MCF 10A (cell line): ENCODE data around the gene GPS2. TPM values are rescaled to one million over a fixed set of nuclear protein-coding genes. Genes with fewer than 3 reads are reported as not detected.

Experiments used
- BruUV-seq: library from RNA; stranded (reverse); fragments of 400-500 nt; replicated peaks from 2 replicates; lab custom pipeline; 2021; lab: Mats Ljungman, UMichigan
- CTCF ChIA-PET: fragments of 300-600 bp; sonication (Branson Sonifier 250); formaldehyde crosslinking; extraction: SDS; loops from one replicate; lab custom pipeline; 2021; ENCODE audit warnings: antibody characterized with exemption, inconsistent platforms; lab: Yijun Ruan, JAX
- POLR2A ChIA-PET: fragments of 300-600, 350-650 bp; sonication (Branson Sonifier 250); formaldehyde crosslinking; extraction: SDS; loops from one replicate; lab custom pipeline; 2020; ENCODE audit warnings: antibody characterized with exemption, inconsistent platforms; lab: Yijun Ruan, JAX
- DNase-seq: peaks from one replicate; pipeline ENCODE4 v3.0.0-alpha.2; 2018; ENCODE audit not compliant: unreplicated experiment
- H3K27ac Mint-ChIP-seq: one replicate; pipeline ENCODE4 v1.8.0; 2022; ENCODE audit warnings: mild to moderate bottlenecking, low read depth, mixed read lengths; ENCODE audit not compliant: unreplicated experiment
- H3K27me3 Mint-ChIP-seq: one replicate; pipeline ENCODE4 v1.8.0; 2022; ENCODE audit warnings: mixed read lengths; ENCODE audit not compliant: insufficient read depth, unreplicated experiment
- H3K36me3 Mint-ChIP-seq: one replicate; pipeline ENCODE4 v1.8.0; 2022; ENCODE audit warnings: mild to moderate bottlenecking, moderate library complexity, mixed read lengths; ENCODE audit not compliant: insufficient read depth, unreplicated experiment
- H3K4me1 Mint-ChIP-seq: one replicate; pipeline ENCODE4 v1.8.0; 2022; ENCODE audit warnings: mixed read lengths; ENCODE audit not compliant: insufficient read depth, unreplicated experiment
- H3K4me3 Mint-ChIP-seq: one replicate; pipeline ENCODE4 v1.8.0; 2022; ENCODE audit warnings: mild to moderate bottlenecking, moderate library complexity, mixed read lengths; ENCODE audit not compliant: unreplicated experiment
- H3K9me3 Mint-ChIP-seq: one replicate; pipeline ENCODE4 v1.8.0; 2022; ENCODE audit warnings: mixed read lengths; ENCODE audit not compliant: unreplicated experiment
- intact Hi-C: fragments of 100-400 bp; cut with micrococcal nuclease; formaldehyde crosslinking; loops from 2 replicates; pipeline ENCODE4 v1.14.1; 2022
- total RNA-seq: library from RNA; stranded (reverse); gene quantifications from 2 replicates; pipeline ENCODE4 v1.2.3, GENCODE V29; 2022
- TF ChIP-seq, protein P1 (sequence below): fragments of 200-600 bp; IDR thresholded peaks from one replicate; pipeline ENCODE4 v1.8.0; 2022; ENCODE audit warnings: antibody characterized with exemption, mild to moderate bottlenecking; ENCODE audit not compliant: unreplicated experiment

GPS2 gene
- total RNA-seq, 1 experiment from 2014 or later = 49.8 TPM

GRCh38 chr17:7304179-7304578 is 11.0 kb downstream of the GPS2 start:
- no TSS peak for BruUV-seq
- TF ChIP-seq, protein P1, sequence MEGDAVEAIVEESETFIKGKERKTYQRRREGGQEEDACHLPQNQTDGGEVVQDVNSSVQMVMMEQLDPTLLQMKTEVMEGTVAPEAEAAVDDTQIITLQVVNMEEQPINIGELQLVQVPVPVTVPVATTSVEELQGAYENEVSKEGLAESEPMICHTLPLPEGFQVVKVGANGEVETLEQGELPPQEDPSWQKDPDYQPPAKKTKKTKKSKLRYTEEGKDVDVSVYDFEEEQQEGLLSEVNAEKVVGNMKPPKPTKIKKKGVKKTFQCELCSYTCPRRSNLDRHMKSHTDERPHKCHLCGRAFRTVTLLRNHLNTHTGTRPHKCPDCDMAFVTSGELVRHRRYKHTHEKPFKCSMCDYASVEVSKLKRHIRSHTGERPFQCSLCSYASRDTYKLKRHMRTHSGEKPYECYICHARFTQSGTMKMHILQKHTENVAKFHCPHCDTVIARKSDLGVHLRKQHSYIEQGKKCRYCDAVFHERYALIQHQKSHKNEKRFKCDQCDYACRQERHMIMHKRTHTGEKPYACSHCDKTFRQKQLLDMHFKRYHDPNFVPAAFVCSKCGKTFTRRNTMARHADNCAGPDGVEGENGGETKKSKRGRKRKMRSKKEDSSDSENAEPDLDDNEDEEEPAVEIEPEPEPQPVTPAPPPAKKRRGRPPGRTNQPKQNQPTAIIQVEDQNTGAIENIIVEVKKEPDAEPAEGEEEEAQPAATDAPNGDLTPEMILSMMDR = no peak
- Mint-ChIP-seq H3K4me3 (no peak overlapping the region), H3K9me3 (no peaks in the 10 kb centered on the region), H3K4me1 (no peaks in the 10 kb centered on the region), H3K27me3 (no peaks in the 10 kb centered on the region), H3K36me3 (peaks cover 19% of the 10 kb centered on the region), H3K27ac (no peak overlapping the region)
- intact Hi-C loops = no loop called here
- no peak for DNase-seq
- ChIA-PET POLR2A (interaction anchor here (0.6 to 1.5 kb wide), 4 partner anchors 12 to 310 kb away, joined by 3 to 4 read pairs (median 4); no protein-coding TSS in a partner anchor), CTCF (no interaction called here)

GRCh38 chr17:7296189-7296861 is 18.8 kb downstream of the GPS2 start:
- peak; percentile 73 for DNase-seq
- intact Hi-C loops = loop anchor here (1.0 to 5.0 kb wide), 3 partner anchors 16 to 249 kb away; no protein-coding TSS in a partner anchor
- TF ChIP-seq, protein P1 = peak; percentile 91
- BruUV-seq = no TSS peak
- H3K4me1 Mint-ChIP-seq = peaks cover 17% of the 10 kb centered on the region
- no peak overlapping the region for H3K4me3 Mint-ChIP-seq
- peaks cover 10% of the 10 kb centered on the region for H3K36me3 Mint-ChIP-seq
- ChIA-PET POLR2A (interaction anchor here (0.6 to 2.1 kb wide), 10 partner anchors 11 to 1914 kb away, joined by 3 to 37 read pairs (median 3); partner anchors contain the start of genes GABARAP and SLC2A4), CTCF (interaction anchor here (0.6 to 2.9 kb wide), 28 partner anchors 9 to 375 kb away, joined by 3 to 65 read pairs (median 4); partner anchors contain the start of genes ACAP1, GABARAP, GPS2 and SLC2A4)
- H3K27me3 Mint-ChIP-seq = no peaks in the 10 kb centered on the region
- H3K27ac Mint-ChIP-seq = no peak overlapping the region
- H3K9me3 Mint-ChIP-seq = no peaks in the 10 kb centered on the region

DNA sequence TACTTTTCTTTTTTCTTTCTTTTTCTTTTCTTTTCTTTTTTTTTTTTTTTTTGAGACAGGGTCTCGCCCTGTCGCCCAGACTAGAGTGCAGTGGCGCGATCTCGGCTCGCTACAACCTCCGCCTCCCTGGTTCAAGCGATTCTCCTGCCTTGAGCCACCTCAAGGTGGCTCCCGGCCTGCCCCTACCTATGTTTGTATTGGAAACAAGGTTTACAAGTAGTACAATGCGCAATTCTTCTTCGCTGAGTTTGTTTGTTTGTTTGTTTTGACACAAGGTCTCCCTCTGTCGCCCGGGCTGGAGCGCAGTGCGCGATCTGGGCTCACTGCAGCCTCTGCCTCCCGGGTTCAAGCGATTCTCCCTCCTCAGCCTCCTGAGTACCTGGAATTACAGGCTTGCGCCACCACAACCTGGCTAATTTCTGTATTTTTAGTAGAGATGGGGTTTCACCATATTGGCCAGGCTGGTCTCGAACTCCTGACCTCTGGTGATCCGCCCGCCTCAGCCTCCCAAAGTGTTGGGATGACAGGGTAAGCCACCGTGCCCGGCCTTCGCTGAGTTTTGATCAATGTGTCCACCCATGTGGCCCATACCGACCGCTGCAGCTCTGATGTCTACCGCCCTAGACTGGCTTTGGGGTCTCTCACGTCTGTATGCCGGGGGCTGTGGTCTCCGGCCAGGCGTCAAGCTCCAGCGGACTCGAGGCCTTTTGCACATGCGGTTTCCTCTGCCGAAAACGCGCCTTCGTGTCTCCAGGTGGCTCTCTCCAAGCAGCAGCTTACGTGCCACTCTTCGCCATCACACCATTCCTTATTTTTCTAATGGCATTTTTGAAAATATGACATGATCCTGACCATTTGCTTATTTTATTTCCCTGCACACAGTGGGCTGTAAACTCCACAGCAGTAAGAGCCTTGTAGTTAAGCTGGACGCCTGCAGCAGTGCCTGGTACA is 19.7 kb downstream of the GPS2 start:
- TF ChIP-seq, protein P1 = no peak
- Mint-ChIP-seq H3K9me3 (no peaks in the 10 kb centered on the region), H3K4me3 (peak overlapping the region; percentile 63), H3K36me3 (peaks cover 10% of the 10 kb centered on the region), H3K4me1 (peaks cover 17% of the 10 kb centered on the region), H3K27me3 (no peaks in the 10 kb centered on the region), H3K27ac (no peak overlapping the region)
- BruUV-seq = no TSS peak
- POLR2A ChIA-PET = interaction anchor here (0.9 to 2.1 kb wide), 7 partner anchors 10 to 75 kb away, joined by 3 to 37 read pairs (median 4); partner anchors contain the start of genes GABARAP and SLC2A4
- no peak for DNase-seq
- CTCF ChIA-PET = interaction anchor here (0.6 to 2.9 kb wide), 15 partner anchors 10 to 376 kb away, joined by 3 to 65 read pairs (median 5); partner anchors contain the start of genes GABARAP and SLC2A4
- intact Hi-C loops = loop anchor here (1.0 to 5.0 kb wide), 3 partner anchors 15 to 248 kb away; no protein-coding TSS in a partner anchor
